Smooth muscle cell (in vitro differentiated cells): ENCODE measurements around the gene ARID1A. TPM values are rescaled to one million over a fixed set of nuclear protein-coding genes. Genes with fewer than 3 reads are reported as not detected.

Source experiments
- DNase-seq: peaks from one replicate; lab custom pipeline; 2025; ENCODE audit not compliant: unreplicated experiment; lab: John Stamatoyannopoulos, UW
- H2AFZ ChIP-seq: fragments of 200-600 bp; sonication (generic); 2 replicates; pipeline ENCODE4 v1.6.0; 2016; ENCODE audit warnings: antibody characterized with exemption, low read depth, mild to moderate bottlenecking
- H3F3A ChIP-seq: fragments of 200-600 bp; sonication (generic); 2 replicates; pipeline ENCODE4 v1.6.0; 2017; ENCODE audit warnings: antibody characterized with exemption, low read depth
- H3K27ac ChIP-seq: fragments of 200-600 bp; sonication (generic); 2 replicates; pipeline ENCODE4 v1.5.1; 2016; ENCODE audit warnings: low read depth, mild to moderate bottlenecking
- H3K27me3 ChIP-seq: fragments of 200-600 bp; sonication (generic); 2 replicates; pipeline ENCODE4 v1.6.1; 2016; ENCODE audit warnings: low read depth, mild to moderate bottlenecking
- H3K36me3 ChIP-seq: fragments of 200-600 bp; sonication (generic); 2 replicates; pipeline ENCODE4 v1.5.1; 2016; ENCODE audit warnings: low read depth
- H3K4me1 ChIP-seq: fragments of 200-600 bp; sonication (generic); 2 replicates; pipeline ENCODE4 v1.5.1; 2016; ENCODE audit warnings: low read depth
- H3K4me2 ChIP-seq: fragments of 200-600 bp; sonication (generic); 2 replicates; pipeline ENCODE4 v1.6.0; 2016; ENCODE audit warnings: mild to moderate bottlenecking
- H3K4me3 ChIP-seq: fragments of 200-600 bp; sonication (generic); 2 replicates; pipeline ENCODE4 v1.5.1; 2016; ENCODE audit warnings: mild to moderate bottlenecking
- H3K79me2 ChIP-seq: fragments of 200-600 bp; sonication (generic); 2 replicates; pipeline ENCODE4 v1.6.0; 2016; ENCODE audit warnings: low read depth, mild to moderate bottlenecking
- H3K9ac ChIP-seq: fragments of 200-600 bp; sonication (generic); 2 replicates; pipeline ENCODE4 v1.6.0; 2016; ENCODE audit warnings: low read depth
- H3K9me3 ChIP-seq: fragments of 200-600 bp; sonication (generic); replicated peaks from 2 replicates; pipeline ENCODE4 v1.5.1; 2016; ENCODE audit warnings: low read depth
- H4K20me1 ChIP-seq: fragments of 200-600 bp; sonication (generic); 2 replicates; pipeline ENCODE4 v1.6.0; 2016; ENCODE audit warnings: low read depth
- CTCF ChIP-seq: fragments of 200-600 bp; sonication (generic); IDR thresholded peaks from 2 replicates; pipeline ENCODE4 v1.5.1; 2017; ENCODE audit warnings: borderline replicate concordance, mild to moderate bottlenecking, antibody characterized with exemption; ENCODE audit not compliant: insufficient read depth, poor library complexity, severe bottlenecking
- WGBS: methylation state at CpG from one replicate; pipeline ENCODE4 v1.1.7; 2016; ENCODE audit warnings: low lambda C conversion rate; 5-methylcytosine and 5-hydroxymethylcytosine counted together
- polyA plus RNA-seq: library from polyadenylated mRNA; unstranded; fragments of >200 nt; fragmentation: Nextera tagmentation; extraction: Ambion mirVana; gene quantifications from 2 replicates; pipeline ENCODE4 v1.2.1, GENCODE V29; 2016
- total RNA-seq: library from RNA; depleted of rRNA; stranded (reverse); fragments of >200 nt; gene quantifications from 2 replicates; pipeline ENCODE4 v1.2.3, GENCODE V29; 2014

The ARID1A gene
- total and polyA plus RNA-seq, 2 experiments from 2014 or later: 17.5 to 33.1 TPM

- no peak overlapping the region for H3K4me3 ChIP-seq
- H3K4me2 ChIP-seq: no peak overlapping the region
- H3F3A ChIP-seq: peaks cover 18% of the 10 kb centered on the region
- no peak for DNase-seq
- H2AFZ ChIP-seq: no peak overlapping the region
- H3K36me3 ChIP-seq: no peaks in the 10 kb centered on the region
- H3K79me2 ChIP-seq: no peaks in the 10 kb centered on the region
- 99% methylated on average over 9 of the region's 9 CpGs for WGBS
- H3K9ac ChIP-seq: no peak overlapping the region
- no peak for TF ChIP-seq CTCF
- H3K27ac ChIP-seq: no peak overlapping the region
- no peaks in the 10 kb centered on the region for H3K27me3 ChIP-seq
- H3K4me1 ChIP-seq: peaks cover 26% of the 10 kb centered on the region
- no peaks in the 10 kb centered on the region for H3K9me3 ChIP-seq
- H4K20me1 ChIP-seq: no peaks in the 10 kb centered on the region
These were observed 6.3 kb upstream of the ARID1A start for GRCh38 chr1:26689504-26689903.

- H3F3A ChIP-seq: peaks cover 25% of the 10 kb centered on the region
- no peak overlapping the region for H3K4me2 ChIP-seq
- H3K9me3 ChIP-seq: no peaks in the 10 kb centered on the region
- peak overlapping the region; percentile 78 for H2AFZ ChIP-seq
- H3K27me3 ChIP-seq: no peaks in the 10 kb centered on the region
- H3K9ac ChIP-seq: no peak overlapping the region
- H3K27ac ChIP-seq: no peak overlapping the region
- whole genome bisulfite sequencing: 96% methylated on average over 2 of the region's 2 CpGs
- H4K20me1 ChIP-seq: no peaks in the 10 kb centered on the region
- no peak overlapping the region for H3K4me3 ChIP-seq
- no peaks in the 10 kb centered on the region for H3K79me2 ChIP-seq
- DNase-seq: no peak
- H3K36me3 ChIP-seq: no peaks in the 10 kb centered on the region
- no peak for TF ChIP-seq CTCF
- H3K4me1 ChIP-seq: peaks cover 33% of the 10 kb centered on the region
These were observed 5.7 kb upstream of the ARID1A start for GRCh38 chr1:26690157-26690556.

DNA sequence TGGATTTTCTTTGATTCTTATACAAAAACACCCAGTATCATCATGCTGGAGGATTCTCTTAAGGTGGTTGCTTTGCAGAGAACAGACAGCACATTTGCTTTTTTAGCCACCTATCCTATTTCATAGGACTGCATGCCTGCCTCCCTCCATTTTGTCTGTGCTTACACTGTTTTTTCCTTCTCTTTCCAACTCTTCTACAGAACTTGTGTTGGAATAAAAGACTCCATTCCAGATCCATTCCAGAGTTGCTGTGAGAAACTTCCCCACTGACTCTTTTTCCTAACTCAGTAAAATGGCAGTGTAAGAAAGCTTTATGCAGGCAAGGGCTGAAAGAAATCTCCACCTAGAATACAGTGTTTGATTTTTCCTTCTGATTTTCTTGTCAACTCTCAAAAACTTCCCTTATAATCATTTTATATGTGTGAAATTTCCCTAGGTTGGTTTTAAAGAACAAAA, 5.2 kb upstream of the ARID1A start:
- Histone ChIP-seq H3K27ac (peak overlapping the region; percentile 85), H3K9me3 (no peaks in the 10 kb centered on the region), H4K20me1 (no peaks in the 10 kb centered on the region), H3F3A (peaks cover 25% of the 10 kb centered on the region), H3K79me2 (no peaks in the 10 kb centered on the region), H3K9ac (no peak overlapping the region), H3K27me3 (no peaks in the 10 kb centered on the region), H3K36me3 (no peaks in the 10 kb centered on the region), H3K4me1 (peaks cover 34% of the 10 kb centered on the region), H2AFZ (peak overlapping the region; percentile 78), H3K4me2 (no peak overlapping the region), H3K4me3 (no peak overlapping the region)
- no peak for TF ChIP-seq CTCF
- DNase-seq: no peak

DNA sequence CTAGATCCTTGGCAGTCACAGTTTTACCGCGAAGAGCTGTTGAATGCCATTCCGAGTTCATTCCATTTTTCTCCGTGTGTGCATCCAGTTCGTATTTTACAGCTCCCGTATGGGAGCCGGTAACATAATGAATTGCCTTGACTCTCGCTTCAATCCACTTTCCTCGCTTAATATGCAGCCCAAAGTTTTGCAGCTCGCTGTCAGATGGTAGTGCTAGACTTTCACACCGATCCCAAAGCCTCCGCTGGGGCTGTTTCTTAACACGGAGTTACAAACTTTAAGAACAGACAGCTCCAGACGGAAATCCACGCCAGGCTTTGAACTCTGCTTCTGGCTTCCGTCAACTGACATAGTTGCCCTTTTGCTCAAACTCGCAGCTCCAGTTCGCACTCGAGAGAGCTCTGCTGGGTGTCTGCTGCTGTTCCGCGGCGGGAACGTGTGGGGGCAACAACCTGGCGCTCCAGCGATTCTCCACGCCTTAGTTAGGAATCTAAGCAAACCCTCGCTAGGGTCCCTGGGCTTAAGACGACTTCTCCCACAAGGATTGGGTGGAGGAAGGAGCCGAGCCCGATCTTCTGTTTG, 3.5 kb upstream of the ARID1A start:
- no peaks in the 10 kb centered on the region for H3K27me3 ChIP-seq
- peak overlapping the region; percentile 86 for H3K4me2 ChIP-seq
- H3K79me2 ChIP-seq: peaks cover 11% of the 10 kb centered on the region
- H3K36me3 ChIP-seq: no peaks in the 10 kb centered on the region
- under 1% methylated on average over 30 of the region's 30 CpGs for WGBS
- H3F3A ChIP-seq: peaks cover 25% of the 10 kb centered on the region
- no peaks in the 10 kb centered on the region for H3K9me3 ChIP-seq
- H3K9ac ChIP-seq: peak overlapping the region; percentile 40
- H3K4me1 ChIP-seq: peaks cover 34% of the 10 kb centered on the region
- H2AFZ ChIP-seq: peak overlapping the region; percentile 68
- TF ChIP-seq CTCF: no peak
- peak overlapping the region; percentile 85 for H3K27ac ChIP-seq
- peak; percentile 43 for DNase-seq
- H4K20me1 ChIP-seq: no peaks in the 10 kb centered on the region
- H3K4me3 ChIP-seq: peak overlapping the region; percentile 91
